ENCODE results near the gene MCTP2. TPM values are rescaled to one million over a fixed set of nuclear protein-coding genes. Genes with fewer than 3 reads are reported as not detected.

MCTP2 gene
- polyA plus RNA-seq, 4 donors: 18.4 to 20.4 (median 19.5) TPM

DNA sequence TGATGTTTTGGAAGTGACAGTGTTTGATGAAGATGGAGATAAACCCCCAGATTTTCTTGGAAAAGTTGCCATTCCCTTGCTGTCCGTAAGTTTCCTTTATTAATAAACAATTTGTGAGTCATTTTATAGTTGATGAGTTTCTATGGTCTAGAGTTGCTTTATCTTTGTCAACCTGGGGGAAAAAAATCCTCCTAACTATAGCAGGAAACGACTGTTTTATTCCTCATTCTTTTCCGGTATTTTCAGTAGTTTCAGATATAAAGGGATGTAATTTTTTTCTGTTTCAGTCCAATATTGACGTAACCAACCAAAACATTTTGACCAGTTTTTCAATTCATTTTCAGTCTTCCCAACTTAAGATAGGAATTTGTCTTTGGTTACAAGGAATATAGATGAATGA, 154.1 kb downstream of the MCTP2 start:
- DNase-seq (ENCODE audit: low read depth in 4 of 4, low spot score in 3 of 4): no peak

DNA sequence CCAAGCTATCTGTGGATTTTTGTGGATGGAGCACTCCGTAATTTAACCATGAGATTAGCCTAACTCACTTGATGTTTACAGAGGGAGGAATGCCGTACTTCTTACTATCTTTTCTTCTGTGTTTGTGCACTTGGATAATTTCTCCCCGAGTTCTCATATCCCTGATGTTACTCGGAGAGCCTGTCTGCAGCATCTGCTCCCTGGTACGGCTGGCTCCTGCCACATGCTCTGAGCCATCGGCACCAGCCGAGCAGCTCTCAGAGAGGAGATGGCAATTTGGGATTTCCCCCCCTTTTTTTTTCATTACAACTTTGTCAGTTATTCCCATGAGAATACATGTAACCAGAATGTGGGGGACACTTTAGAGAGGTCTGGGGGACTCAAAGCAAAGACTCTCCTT, 155.0 kb downstream of the MCTP2 start:
- DNase-seq (ENCODE audit: low read depth in 4 of 4, low spot score in 3 of 4): no peak

DNA sequence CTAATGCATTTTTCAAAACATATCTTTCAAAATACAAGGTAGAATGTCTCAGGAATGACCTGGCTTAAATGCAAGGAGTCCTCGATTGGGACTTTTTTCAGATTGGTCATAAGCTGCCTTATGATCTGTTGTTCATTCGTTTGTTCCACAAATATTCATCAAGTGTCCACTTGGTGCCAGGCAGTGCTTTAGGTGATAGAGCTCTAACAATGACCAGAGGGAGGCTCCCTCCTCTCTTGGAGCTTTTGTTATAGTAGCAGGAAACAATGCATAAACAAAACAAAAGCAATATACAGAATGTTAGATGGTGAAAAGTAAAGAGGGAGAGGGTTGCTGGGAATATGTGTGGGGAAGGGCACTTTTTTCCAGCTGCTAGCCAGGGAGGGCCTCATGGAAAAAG, 156.1 kb downstream of the MCTP2 start:
- DNase-seq (ENCODE audit: low read depth in 4 of 4, low spot score in 3 of 4): no peak

DNA sequence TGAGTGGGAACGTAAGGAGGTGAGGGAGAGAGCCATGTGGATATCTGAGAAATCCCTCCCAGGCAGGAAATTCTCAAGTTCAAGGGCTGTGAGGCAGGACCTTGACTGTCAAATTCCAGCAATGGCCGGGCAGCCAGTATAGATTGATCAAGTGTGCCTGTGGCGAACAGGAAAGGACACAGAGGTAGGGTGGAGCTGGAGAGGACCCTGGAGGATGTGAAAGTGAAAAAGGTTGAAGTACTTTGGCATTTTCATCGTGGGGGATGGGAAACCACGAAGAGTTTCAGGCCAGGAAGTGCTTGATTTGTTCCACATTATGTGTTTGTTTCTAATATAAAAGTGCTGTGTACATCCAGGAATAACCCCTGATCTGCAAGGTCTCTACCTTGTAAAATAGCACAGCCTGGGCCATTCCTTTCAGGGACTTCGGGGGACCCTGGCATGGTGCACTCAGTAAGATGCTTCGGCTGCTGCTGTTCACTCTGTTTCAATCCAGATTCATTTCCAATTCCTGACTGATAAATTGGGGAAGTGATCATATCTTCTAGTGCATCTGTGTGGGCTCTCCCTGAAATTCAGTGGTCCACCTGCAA, 156.6 kb downstream of the MCTP2 start:
- DNase-seq (ENCODE audit: low read depth in 4 of 4, low spot score in 3 of 4): no peak

DNA sequence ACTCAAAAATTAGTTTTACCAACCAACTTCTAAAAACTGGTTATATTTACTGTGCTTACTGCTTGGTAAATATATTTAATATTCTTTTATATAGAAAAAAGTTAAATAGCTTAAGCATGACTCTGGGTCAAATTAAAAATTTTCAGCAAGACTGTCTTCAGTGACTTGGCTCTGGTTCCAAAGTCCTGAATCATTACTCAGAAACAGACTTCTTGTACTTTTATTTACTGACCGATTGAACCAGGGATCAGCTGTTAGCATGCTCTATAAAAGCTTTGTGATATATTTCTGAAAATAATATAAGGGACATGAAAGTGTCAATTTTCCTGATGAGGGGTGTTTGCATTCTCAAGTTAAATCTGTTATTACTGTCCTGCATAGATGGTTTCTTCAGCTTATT, 164.3 kb downstream of the MCTP2 start:
- DNase-seq (ENCODE audit: low read depth in 4 of 4, low spot score in 3 of 4): no peak

DNA sequence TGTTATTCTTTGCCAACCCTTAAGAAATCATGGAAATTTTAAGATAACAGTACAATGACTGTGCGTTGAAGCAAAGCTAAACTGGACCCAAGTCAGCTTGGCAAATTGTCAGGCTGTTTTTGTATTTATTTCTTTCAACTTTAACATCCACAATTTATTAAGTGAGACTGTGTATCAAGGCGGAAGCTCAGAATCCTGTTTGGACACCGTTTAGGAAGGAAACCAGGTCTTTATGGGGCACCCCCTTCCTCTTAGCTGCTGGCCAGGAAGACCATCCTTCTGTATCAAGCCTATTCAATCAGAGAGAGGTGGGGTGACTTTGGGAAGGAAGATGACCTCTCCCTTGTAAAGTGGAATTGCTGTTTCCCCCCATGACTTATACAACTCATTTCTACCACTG, 166.0 kb downstream of the MCTP2 start:
- no peak for DNase-seq (ENCODE audit: low read depth in 4 of 4, low spot score in 3 of 4)

DNA sequence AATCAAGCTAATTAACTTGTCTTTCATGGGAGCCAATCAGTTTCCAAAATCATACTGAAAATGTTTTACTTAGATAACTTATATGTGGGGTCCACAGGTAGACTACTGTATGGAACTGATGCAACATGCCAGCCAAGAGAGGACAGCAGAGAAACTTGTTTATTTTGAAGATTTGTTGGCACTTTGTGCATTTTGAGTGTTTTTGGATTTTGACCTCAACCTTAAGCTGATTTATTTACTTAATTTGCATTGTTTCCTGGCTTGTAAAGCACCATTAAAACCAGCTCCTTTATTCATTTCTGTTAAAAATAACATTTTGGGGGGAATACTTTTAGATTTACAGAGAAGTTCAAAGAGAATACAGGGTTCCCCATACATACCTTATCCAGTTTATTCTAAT, 166.6 kb downstream of the MCTP2 start:
- no peak for DNase-seq (ENCODE audit: low read depth in 4 of 4, low spot score in 3 of 4)

DNA sequence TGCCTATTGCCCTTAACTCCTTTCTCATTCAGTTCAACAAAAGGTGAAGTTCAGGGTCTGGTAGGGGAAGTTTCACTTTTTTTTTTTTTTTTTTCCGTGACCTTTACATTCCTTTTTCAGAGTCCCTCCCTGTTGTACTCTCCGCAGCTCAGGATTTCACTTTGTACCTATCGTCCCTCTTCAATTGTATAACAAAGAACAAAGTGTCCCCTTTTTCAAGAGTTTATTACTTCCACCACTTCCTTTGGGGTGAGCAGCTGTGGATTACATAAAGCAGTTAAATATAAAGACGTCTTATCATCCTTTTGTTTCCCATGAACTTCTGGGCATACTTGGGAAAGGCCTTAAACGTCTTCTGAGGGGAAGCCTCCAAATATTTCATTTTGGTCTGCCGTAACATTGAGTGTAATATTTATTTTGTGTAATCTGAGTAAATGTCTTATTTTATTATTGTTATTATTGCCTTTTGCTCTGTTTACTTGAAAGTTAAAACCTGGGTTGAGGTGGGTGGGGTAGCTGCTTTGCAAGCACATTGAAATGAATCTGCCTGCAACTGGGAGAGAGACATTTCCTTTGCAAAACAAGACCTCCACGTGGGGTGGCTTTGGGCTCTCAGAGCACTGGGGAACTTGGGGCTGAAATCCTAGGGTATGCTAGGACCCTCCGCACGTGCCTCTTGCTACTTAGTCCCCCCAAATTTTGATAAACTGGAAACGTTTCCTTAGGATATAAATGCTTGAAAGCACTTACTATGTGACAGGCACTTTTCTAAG, 169.4 kb downstream of the MCTP2 start:
- DNase-seq (ENCODE audit: low read depth in 4 of 4, low spot score in 3 of 4): no peak

DNA sequence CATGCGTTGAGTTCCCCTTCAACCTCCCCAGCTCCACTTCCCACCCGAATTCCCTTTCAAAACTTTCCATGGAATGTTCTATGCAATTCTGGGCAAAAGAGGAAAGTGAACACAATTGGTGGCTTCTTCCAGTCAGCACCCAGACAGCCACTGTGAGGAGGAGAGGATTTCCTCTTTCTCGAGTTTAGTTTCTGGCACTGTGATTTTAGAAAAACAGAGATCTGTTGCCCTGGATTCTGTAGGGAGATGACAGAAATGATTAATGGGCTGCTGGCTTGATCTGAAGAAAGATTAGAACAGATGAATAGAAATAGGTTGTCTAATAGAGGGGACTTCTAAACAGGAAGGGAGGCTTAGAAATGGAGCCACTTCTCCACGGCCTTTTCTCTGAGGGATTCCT, 172.0 kb downstream of the MCTP2 start:
- no peak for DNase-seq (ENCODE audit: low read depth in 4 of 4, low spot score in 3 of 4)

DNA sequence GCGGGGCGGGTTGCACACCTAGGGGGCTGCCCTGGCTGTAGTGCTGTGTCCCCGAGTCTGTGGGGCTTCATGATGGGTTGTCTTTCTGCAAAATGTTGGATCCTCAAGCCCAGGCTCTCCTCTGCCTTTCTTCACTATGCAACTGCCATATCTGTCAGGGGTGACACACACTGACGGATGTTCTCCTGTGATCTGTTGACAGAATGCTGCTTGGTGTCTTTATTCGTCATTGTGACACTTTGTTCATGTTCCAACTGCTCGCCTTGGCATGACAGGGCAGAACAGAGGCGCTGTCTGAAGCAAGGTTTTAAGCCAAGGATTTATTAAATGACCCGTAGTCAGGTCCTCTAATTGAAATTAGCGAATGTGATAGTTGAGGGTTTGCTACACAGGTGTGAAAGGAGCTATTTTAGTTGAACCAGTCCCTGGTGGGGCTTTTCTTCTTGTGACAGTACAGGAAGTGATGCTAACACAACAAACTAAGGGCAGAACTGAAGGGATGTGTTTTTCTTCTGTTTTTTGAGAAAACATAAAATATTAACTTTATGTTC, 173.4 kb downstream of the MCTP2 start:
- DNase-seq (ENCODE audit: low read depth in 4 of 4, low spot score in 3 of 4): no peak

DNA sequence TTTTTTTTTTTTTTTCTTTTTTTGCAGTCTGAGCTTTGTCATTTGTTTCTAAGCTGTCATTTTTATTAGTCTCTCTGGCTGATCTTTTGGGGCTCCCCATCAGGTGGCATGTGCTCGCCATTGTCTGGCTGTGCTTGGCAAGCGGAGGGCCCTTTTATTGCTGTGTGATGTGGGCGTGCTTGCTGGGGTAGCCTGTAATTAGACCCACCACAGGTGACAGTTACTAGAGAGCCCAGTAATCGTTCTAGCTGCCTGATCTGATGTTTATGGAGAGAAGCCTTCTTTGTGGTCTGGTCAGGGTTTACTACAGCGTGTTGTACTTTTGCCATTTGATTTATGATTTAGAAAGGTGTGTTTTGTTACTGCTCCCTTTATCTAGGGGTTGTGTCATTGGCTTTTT, 179.9 kb downstream of the MCTP2 start:
- DNase-seq (ENCODE audit: low read depth in 4 of 4, low spot score in 3 of 4): no peak

DNA sequence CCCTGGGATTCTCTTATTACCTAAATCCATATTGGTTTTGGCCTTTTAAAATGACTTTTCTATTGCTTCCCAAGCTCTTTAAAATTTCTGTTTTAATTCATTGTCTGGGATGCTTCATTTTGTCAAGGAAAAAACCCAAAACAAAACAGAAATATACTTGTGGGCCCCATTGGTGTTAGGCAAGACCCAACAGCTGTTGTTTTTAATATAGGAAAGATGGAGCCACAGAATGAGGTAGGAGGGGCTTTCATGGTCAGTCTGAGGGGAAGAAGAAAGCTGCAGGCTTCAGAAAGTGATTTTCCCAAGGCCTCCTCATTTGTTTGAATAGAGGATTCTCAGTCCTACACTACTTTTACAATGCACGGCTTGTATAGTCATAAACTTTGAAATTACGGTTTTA, 180.5 kb downstream of the MCTP2 start:
- DNase-seq (ENCODE audit: low read depth in 4 of 4, low spot score in 3 of 4): no peak

DNA sequence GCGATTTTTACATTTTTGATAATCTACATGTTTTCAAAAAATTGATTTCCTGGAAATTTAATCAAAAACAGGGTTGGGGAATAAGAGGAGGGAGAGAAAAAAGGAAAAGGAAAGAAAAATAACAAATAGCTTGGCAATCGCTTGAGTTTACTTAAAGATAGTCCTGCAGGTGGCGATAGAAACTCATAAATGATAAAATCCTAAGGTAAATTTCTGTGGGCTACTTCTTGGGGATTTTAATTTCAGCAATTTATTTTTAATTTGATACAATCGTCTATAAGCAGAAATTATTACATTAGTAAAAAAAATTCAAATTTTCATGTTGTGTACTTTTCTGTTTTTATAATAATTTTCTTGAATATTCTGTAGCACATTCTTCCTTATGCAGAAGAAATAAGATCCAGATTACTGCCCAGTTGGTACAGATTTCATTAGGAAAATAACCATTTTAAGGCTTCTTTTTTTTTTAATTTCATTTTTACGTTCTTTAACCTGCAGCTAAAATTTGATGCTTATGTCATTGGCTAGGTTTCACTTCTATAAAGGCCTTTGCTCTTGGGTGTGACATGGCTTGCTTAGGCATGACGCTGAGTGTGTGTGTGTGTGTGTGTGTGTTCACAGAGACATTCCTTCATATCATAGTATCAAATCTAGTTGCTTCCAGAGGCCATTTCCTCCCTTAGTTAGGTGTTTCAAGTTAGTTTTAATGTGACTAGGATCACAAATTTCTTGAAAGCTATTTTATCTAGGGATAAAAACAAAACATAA, 181.8 kb downstream of the MCTP2 start:
- DNase-seq (ENCODE audit: low read depth in 4 of 4, low spot score in 3 of 4): peak in 1 of 4 donors; percentile 53

DNA sequence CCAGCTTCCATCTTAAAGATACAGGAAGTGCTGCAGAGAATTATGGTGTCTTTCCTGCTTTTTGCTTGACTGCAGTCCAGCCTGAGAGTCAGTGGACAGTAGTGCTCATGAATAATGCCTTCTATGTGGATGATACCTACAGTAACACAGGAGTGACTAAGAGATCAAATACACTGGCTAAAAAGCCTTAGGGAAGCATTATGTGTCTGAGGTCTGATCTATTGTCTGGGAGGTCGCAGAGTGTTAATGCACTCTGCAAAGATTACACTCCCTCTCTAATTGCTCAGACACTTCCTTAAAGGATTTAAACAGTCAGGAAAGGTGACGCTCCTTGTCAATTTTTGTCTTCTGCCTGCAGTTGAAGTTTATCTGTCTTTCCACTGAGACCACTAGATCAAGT, 183.6 kb downstream of the MCTP2 start:
- no peak for DNase-seq (ENCODE audit: low read depth in 4 of 4, low spot score in 3 of 4)

DNA sequence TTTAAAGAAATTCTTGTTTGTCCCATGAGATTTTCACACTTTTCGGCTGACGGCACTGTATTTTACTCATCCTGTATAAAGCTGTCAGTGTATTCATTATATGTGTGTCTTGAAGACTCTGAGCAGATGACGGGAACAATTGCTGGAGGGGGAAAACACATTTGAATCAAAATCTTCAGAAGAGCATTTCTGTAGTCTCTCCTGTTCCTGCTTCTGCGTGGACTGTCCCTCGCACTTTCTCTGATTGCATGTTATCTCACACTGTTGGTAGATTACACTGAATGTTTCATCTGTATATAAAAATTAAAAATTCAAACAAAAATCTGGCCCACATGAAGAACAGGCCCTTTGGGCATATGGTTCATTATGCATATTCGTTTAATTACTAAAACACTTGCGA, 184.9 kb downstream of the MCTP2 start:
- DNase-seq (ENCODE audit: low read depth in 4 of 4, low spot score in 3 of 4): no peak

DNA sequence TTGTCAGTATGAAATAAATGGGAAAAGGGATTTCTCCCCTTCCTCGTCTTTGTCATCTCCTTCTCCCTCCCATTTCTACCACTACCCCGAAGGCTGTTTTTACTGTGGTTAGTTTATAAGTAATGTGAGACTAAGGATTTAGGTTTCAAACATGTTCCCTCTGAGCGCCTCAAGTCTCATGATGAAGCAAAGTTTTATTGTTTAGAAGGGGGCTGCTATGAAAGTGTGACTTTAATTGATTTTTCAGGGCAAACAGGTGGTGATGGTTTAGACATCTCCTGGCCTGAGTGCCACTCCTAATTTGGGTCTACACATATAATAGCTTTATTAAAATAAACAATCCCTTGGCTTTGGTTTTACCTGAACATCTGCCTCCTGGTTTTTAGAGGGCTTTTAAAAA, 185.5 kb downstream of the MCTP2 start:
- no peak for DNase-seq (ENCODE audit: low read depth in 4 of 4, low spot score in 3 of 4)

DNA sequence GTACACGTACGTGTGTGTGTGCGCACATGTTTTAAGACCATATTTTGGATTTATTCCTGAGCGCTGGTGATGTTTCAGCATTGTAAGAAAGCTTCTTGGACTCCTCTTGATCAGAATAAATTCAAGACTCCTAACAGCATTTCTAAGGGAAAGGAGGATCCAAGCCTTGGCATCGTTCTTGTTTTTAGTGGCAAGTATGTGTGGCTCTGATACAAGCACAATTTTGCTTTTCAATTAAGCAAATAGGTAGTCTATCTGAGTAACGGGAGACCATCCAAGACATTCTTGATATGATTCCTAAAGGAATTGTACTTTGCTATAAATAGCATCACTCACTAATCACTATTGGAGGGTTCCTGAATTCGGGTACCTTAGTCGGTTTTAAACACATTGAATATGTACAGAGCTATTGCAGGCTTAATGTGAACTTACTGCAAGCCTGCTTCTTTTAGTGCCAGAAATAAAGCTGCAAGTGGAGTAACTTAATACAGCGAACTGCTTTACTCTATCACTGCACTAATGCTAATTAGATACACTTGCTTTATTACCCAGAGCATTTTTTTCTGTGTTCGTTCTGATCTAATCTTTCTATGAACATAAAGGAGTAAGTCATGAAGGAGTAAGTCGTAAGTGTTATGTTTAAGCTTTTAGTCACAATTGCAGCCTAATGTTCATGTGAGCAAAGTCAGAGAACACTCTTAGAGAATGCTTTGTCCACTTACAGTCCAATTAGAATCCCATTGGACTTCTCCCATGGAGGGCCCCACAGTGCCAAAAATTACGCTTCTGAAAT, 186.3 kb downstream of the MCTP2 start:
- DNase-seq (ENCODE audit: low read depth in 4 of 4, low spot score in 3 of 4): no peak

DNA sequence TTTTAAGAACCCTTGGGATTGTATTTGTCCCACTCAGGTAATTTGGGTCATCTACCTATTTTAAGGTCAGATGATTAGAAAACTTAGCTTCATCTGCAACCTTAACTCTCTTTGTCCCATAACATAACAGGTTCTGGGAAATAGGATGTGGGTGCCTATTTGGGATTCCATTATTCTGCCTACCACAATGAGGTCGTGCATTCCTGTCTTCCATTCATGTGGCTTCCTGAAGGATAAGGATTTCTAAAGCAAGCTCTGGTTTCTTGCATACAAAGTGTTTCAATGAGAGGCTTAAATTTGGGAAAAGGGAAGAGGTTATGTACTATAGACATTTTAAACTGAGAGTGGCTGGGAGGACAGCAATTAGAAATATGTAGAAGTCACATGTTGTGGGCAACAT, 190.3 kb downstream of the MCTP2 start:
- DNase-seq (ENCODE audit: low read depth in 4 of 4, low spot score in 3 of 4): no peak

DNA sequence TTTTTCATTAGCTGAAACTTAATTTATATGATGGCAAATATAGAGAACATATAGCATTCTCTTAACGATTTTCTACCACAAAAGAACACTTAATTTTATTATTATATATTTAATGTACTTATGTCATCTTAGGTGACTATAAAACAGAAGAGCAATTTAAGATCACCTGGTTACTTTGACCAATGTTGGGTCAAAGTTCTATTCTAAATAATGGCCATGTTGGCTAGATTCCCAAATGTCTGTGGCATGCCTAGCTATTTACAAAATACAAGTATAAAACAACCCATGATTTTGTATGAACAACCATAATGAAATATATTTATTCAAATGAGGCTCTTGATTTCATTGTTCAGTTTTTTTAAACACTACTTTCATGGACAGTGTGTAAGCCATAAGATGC, 200.9 kb downstream of the MCTP2 start:
- DNase-seq (ENCODE audit: low read depth in 4 of 4, low spot score in 3 of 4): no peak

DNA sequence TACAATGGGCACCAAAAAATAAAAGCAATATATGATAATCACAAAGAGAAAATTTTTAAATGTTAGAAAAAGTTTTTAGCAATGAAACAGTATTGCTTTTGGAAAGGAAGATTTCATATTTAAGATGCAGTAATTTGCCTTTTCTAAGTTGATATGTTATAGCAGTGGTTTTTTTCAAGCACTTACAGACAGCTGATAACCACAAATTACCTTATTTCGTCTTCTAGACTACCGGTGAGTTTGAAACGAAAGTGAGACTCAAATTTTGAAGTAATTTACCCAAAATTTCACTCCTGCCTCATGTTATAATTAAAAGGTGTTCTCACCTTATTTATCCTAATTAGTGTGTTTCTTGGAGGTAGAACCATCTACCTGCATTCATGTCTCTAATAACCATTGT, 207.8 kb downstream of the MCTP2 start:
- DNase-seq (ENCODE audit: low read depth in 4 of 4, low spot score in 3 of 4): no peak

DNA sequence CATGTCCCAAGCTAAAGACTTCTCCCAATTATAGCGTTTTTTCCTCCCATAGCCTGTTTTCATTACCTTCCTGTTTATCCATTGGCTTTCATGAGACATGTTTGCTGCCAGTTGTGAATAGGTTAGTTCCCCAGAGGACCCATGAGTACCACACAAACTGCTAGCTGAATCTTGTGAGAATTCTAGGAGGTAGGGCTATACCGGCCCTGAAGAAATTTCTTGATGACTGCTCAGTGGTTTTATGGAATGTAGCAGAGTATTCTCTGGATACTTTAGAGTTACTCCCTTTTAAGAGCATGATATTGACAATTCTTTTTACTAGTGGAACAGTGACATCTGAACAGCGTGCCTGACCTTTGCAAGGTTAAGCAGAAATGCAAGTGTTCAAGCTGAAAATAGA, 210.4 kb downstream of the MCTP2 start:
- no peak for DNase-seq (ENCODE audit: low read depth in 4 of 4, low spot score in 3 of 4)
